ENCODE measurements around the gene TEDC2. TPM values are rescaled to one million over a fixed set of nuclear protein-coding genes. Genes with fewer than 3 reads are reported as not detected.
A peak's percentile ranks its signal among the peaks of the same experiment; 100 is the strongest.

The TEDC2 gene
- total and polyA plus RNA-seq, 2 experiments from 2014 or later = 6.2 to 7.1 TPM

GRCh38 chr16:2457267-2457666, 2.6 kb upstream of the TEDC2 start:
- Histone ChIP-seq H3K4me2 (no peak overlapping the region), H3K27ac (no peak overlapping the region), H2AFZ (no peak overlapping the region), H3K9me2 (replicated peaks; ENCODE audit: insufficient read depth) (no peaks in the 10 kb centered on the region), H3K27me3 (no peaks in the 10 kb centered on the region), H3K9me3 (ENCODE audit: low read depth) (no peaks in the 10 kb centered on the region), H3K36me3 (replicated peaks; ENCODE audit: insufficient read depth, low read depth) (no peaks in the 10 kb centered on the region), H3K4me1 (ENCODE audit: insufficient read depth) (peaks cover 7% of the 10 kb centered on the region), H3K79me2 (no peaks in the 10 kb centered on the region), H4K20me1 (ENCODE audit: insufficient read depth, poor library complexity, severe bottlenecking) (no peaks in the 10 kb centered on the region), H3K4me3 (no peak overlapping the region)
- no peak for DNase-seq (ENCODE audit: low spot score)
- WGBS (ENCODE audit: low lambda C conversion rate, missing lambda C conversion rate) = 92% methylated on average over 13 of the region's 13 CpGs
- no peak for TF ChIP-seq EZH2 (IDR thresholded peaks at IDR 0.05; ENCODE audit: borderline replicate concordance)
- no peak for TF ChIP-seq EZH2phosphoT487 (IDR thresholded peaks at IDR 0.05; ENCODE audit: low read depth, severe bottlenecking, unreplicated experiment)
- TF ChIP-seq CTCF (IDR thresholded peaks at IDR 0.05; ENCODE audit: poor library complexity) = no peak

- no peak overlapping the region for H2AFZ ChIP-seq
- H3K4me3 ChIP-seq = no peak overlapping the region
- no peaks in the 10 kb centered on the region for H3K9me2 ChIP-seq (replicated peaks; ENCODE audit: insufficient read depth)
- H3K9me3 ChIP-seq (ENCODE audit: low read depth) = no peaks in the 10 kb centered on the region
- WGBS (ENCODE audit: low lambda C conversion rate, missing lambda C conversion rate) = 77% methylated on average over 6 of the region's 7 CpGs
- H3K4me2 ChIP-seq = no peak overlapping the region
- DNase-seq (ENCODE audit: low spot score) = no peak
- no peaks in the 10 kb centered on the region for H3K79me2 ChIP-seq
- H3K27me3 ChIP-seq = no peaks in the 10 kb centered on the region
- no peaks in the 10 kb centered on the region for H3K36me3 ChIP-seq (replicated peaks; ENCODE audit: insufficient read depth, low read depth)
- no peaks in the 10 kb centered on the region for H4K20me1 ChIP-seq (ENCODE audit: insufficient read depth, poor library complexity, severe bottlenecking)
- H3K27ac ChIP-seq = no peak overlapping the region
- no peak for TF ChIP-seq CTCF (IDR thresholded peaks at IDR 0.05; ENCODE audit: poor library complexity)
- TF ChIP-seq EZH2phosphoT487 (IDR thresholded peaks at IDR 0.05; ENCODE audit: low read depth, severe bottlenecking, unreplicated experiment) = no peak
- TF ChIP-seq EZH2 (IDR thresholded peaks at IDR 0.05; ENCODE audit: borderline replicate concordance) = no peak
- H3K4me1 ChIP-seq (ENCODE audit: insufficient read depth) = peaks cover 7% of the 10 kb centered on the region
These were observed 2.0 kb upstream of the TEDC2 start for GRCh38 chr16:2457946-2458345.

GRCh38 chr16:2458887-2459646, 842 bp upstream of the TEDC2 start:
- no peaks in the 10 kb centered on the region for H3K79me2 ChIP-seq
- 20% methylated on average over 14 of the region's 18 CpGs for WGBS (ENCODE audit: low lambda C conversion rate, missing lambda C conversion rate)
- peak overlapping the region; percentile 84 for H3K4me3 ChIP-seq
- DNase-seq (ENCODE audit: low spot score) = peak; percentile 36
- peaks cover 7% of the 10 kb centered on the region for H3K4me1 ChIP-seq (ENCODE audit: insufficient read depth)
- no peaks in the 10 kb centered on the region for H3K36me3 ChIP-seq (replicated peaks; ENCODE audit: insufficient read depth, low read depth)
- no peaks in the 10 kb centered on the region for H3K27me3 ChIP-seq
- H3K27ac ChIP-seq = peak overlapping the region; percentile 63
- TF ChIP-seq EZH2 (IDR thresholded peaks at IDR 0.05; ENCODE audit: borderline replicate concordance) (no peak), CTCF (IDR thresholded peaks at IDR 0.05; ENCODE audit: poor library complexity) (no peak), EZH2phosphoT487 (IDR thresholded peaks at IDR 0.05; ENCODE audit: low read depth, severe bottlenecking, unreplicated experiment) (no peak)
- H3K9me3 ChIP-seq (ENCODE audit: low read depth) = no peaks in the 10 kb centered on the region
- no peaks in the 10 kb centered on the region for H3K9me2 ChIP-seq (replicated peaks; ENCODE audit: insufficient read depth)
- no peaks in the 10 kb centered on the region for H4K20me1 ChIP-seq (ENCODE audit: insufficient read depth, poor library complexity, severe bottlenecking)
- H3K4me2 ChIP-seq = peak overlapping the region; percentile 92
- H2AFZ ChIP-seq = peak overlapping the region; percentile 91

Data from hepatocyte (in vitro differentiated cells).